ENCODE data around the gene ADCY7.

The ADCY7 gene

GRCh38 chr16:50351116-50351515, 84.8 kb downstream of the ADCY7 start:
- DNase-seq = no peak

- DNase-seq = no peak
Measured at GRCh38 chr16:50351952-50352351, 85.6 kb downstream of the ADCY7 start.

- no peak for DNase-seq
Measured at GRCh38 chr16:50354082-50354481, 87.7 kb downstream of the ADCY7 start.

GRCh38 chr16:50354629-50355456, 88.5 kb downstream of the ADCY7 start:
- DNase-seq = no peak

GRCh38 chr16:50359626-50360025, 93.3 kb downstream of the ADCY7 start:
- no peak for DNase-seq

GRCh38 chr16:50360033-50360778, 93.9 kb downstream of the ADCY7 start:
- DNase-seq = no peak

GRCh38 chr16:50360779-50361178, 94.4 kb downstream of the ADCY7 start:
- DNase-seq = no peak

GRCh38 chr16:50363656-50364055, 97.3 kb downstream of the ADCY7 start:
- DNase-seq = no peak

GRCh38 chr16:50365791-50366575, 99.6 kb downstream of the ADCY7 start:
- DNase-seq = no peak
